Fibroblast of skin of scalp (primary cell): Measurements from ENCODE around the gene GLB1L3. TPM values are rescaled to one million over a fixed set of nuclear protein-coding genes. Genes with fewer than 3 reads are reported as not detected.
A peak's percentile ranks its signal among the peaks of the same experiment; 100 is the strongest.

Source experiments
- DNase-seq: peaks from one replicate; pipeline ENCODE4 v3.0.0-alpha.2; 2013
- polyA plus RNA-seq, 2 experiments: library from polyadenylated mRNA; unstranded; fragments of 120-200 nt; gene quantifications; one replicate each; pipeline ENCODE4 v1.2.1, GENCODE V29; 2013; ENCODE audit not compliant: insufficient read length in 2 of 2

GLB1L3 gene, protein sequence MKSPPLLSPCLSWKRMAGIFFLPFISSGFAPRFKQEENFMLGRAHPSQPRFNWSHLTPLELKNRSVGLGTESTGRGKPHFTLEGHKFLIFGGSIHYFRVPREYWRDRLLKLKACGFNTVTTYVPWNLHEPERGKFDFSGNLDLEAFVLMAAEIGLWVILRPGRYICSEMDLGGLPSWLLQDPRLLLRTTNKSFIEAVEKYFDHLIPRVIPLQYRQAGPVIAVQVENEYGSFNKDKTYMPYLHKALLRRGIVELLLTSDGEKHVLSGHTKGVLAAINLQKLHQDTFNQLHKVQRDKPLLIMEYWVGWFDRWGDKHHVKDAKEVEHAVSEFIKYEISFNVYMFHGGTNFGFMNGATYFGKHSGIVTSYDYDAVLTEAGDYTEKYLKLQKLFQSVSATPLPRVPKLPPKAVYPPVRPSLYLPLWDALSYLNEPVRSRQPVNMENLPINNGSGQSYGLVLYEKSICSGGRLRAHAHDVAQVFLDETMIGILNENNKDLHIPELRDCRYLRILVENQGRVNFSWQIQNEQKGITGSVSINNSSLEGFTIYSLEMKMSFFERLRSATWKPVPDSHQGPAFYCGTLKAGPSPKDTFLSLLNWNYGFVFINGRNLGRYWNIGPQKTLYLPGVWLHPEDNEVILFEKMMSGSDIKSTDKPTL
- polyA plus RNA-seq (2013, experiment 1 of 2; ENCODE audit: insufficient read length), result not detected
- not detected for polyA plus RNA-seq (2013, experiment 2 of 2; ENCODE audit: insufficient read length)

DNA sequence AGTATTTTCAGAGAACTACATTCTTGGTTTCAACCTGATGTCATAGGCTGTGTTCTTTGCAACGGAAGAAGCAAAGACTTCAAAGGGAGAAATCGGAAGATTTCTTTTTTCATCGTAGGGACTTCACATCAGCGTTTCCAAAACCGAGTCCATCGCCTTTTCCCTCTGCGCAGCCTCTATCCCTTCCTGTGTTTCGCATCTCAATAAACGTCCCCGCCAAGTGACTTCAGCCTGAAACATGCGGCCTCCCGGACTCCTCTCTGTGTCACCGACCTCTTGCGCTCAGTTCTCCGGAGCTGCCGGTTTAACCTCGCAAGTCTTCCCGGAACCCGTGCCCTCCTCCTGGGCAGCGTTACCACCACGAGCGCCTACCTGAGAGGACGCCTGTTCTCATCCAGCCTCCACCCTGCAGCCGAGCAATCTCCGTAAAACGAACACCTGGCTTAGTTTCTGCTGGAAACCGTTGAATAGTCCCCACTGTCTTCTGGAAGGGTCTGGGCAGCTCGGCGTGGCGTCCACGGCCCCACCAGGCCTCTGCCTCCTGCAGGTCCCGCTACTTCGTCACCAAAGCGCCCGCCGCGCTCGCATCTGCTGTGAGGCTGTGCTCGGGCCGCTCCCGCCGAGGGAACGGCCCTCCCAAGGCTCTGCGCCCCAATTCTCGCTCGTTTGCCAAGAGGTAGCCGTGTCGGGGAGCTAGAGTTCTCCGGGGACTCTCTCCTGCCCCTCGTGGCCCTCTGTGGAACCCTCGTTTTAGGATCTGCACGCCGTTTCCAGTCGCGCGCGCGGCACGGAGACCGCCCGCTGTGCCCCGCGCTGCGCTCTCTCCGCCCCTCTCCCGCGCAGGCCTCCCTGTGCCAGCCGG lies at the start of gene GLB1L3:
TSS of gene GLB1L3 (plus strand) at position 846 of the 862 bp plus-strand sequence. CDS start 362 bp downstream, outside the sequence.
- peak; percentile 25 for DNase-seq

DNA sequence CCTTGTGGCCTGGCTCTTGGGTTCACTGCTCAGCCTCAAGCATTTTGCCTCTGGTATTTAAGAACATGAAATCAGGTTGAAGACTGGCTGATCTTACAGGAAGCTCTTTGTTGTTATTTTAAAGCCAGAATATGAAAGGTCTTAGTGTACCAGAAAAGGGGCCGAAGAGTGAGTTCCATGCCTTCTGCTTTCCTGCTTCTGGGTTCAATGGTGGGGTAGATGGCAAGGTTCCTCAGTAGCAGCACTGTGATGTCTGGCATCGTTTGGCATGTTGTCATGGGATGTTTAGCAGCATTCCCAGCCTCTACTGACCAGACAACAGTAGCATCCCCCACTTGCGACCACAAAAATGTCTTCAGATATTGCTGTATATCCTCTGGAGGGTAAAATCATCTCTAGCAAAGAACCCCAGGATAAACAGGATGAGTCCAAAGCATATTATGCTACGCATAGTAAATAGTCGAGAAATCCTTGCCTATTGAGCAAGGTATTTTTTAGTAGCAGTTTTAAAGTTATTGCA lies 49.3 kb upstream of the GLB1L3 start:
- DNase-seq, result peak; percentile 66

DNA sequence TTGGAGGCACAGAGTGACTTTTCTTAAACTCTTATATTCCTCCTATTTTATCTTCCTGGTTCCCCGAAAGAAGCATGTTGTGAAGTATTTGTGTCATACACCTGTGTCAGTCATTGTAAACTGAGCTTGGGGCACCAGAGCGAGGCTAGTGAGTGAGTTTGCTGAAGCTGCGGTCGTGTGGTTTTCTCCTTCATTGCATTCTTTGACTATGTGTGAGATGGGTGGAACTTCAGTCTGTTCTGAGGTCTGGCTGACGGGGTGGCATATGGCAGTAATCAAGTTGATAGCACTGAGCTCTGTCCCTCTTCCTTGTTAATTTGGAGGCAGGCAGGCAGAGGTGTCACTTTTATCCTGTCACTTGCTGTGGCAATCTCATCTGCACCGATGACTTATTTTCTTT lies 47.6 kb upstream of the GLB1L3 start:
- DNase-seq, result peak; percentile 70

DNA sequence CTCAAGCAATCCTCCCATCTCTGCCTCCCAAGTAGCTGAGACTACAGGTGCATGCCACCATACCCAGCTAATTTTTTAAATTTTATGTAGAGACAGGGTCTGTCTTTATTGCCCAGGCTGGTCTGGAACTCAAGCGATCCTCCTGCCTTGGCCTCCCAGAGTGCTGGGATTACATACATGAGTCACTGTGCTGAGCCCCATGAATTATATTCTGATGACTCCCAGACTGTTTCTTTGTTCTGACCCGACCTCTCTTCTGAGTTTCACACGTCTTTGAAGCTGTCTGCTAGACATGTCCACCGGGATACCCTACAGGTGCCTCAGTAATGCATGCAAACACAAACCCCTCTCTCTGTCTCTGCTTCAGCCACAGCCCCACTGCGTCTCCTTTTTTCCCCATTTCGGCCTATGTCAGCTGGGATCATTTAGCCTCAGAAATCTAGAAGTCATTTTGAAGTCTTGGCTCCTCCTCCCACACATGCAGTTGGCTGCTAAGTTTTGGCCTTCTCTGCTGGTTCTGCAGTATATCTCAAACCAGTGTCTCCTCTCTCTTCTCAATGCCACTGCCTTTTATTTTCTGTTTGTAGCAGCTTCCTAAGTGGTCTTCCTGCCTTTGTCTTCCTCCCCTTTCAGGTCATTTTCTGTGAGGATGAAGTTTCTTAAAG lies 46.9 kb upstream of the GLB1L3 start:
- DNase-seq, result peak; percentile 28

DNA sequence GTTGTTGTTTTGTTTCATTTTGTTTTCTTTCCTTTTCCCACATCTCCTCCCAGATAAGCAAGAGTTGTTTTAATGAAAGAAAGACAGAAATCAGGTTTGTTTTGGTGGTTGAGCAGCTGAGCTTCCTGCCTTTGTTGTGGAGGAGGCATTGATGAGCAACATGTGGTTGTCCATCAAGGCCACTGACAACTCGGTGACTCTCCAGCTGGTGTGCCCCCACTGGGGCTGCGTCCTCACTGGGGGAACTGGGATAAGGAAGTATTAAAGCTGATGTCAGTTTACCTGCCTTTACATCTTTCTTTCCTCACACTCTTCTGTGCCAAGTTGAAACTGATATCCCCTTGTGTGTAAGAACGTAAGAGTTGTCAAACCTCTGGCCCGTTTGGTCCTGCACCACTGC lies 45.8 kb upstream of the GLB1L3 start:
- DNase-seq, result no peak

DNA sequence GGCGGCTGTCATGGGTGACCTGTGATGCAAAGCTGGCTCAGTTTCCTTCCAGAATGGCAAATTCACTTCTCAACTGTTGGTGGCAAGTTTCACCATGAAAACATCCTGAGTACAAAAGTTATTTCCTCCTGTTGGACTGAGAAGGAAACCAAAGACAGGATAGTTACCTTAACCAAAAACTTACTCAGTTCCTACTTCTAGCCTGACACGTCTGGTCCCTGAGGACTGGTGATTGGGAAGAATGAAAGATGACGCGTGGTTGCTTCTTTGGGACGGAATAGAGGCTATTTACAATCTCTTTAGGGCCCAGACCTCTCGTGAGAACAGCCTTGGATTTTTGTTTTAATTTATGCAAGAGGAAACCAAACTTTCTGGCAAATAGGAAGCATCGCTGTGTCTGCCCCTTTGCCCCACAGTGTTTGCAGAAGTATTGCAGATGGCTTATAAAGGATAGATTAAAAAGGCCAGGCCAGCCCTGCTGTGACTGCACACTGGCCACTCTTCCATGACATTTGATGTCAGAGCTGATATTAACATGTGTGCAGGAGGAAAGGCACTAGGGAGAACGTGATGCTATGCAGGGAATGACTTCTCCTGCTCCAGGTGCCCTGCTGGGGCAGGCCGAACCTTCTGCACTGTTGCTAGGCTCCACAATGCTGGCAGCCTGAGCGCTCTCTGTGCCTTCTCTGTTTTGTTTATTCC lies 44.1 kb upstream of the GLB1L3 start:
- no peak for DNase-seq

DNA sequence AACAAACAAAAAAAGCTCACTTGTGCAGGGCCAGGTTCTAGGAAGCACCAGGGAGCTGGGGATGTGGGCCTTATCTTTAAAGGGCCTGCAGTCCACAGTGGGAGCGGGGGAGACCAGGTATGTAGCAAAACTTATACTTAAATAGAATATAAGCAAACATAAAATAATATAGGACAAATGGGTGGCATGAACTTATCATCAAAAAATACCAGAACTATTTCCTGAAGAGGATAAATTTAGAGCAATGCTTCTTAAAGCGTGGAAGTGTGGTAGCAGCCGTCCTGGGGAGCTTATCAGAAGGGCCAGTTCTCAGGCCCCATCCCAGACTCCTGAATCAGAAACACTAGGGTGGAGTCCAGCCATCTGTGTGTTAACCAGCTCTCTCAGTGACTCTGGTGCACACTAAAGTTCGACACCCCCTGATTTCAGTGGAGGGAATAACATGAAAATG lies 42.4 kb upstream of the GLB1L3 start:
- DNase-seq, result no peak

DNA sequence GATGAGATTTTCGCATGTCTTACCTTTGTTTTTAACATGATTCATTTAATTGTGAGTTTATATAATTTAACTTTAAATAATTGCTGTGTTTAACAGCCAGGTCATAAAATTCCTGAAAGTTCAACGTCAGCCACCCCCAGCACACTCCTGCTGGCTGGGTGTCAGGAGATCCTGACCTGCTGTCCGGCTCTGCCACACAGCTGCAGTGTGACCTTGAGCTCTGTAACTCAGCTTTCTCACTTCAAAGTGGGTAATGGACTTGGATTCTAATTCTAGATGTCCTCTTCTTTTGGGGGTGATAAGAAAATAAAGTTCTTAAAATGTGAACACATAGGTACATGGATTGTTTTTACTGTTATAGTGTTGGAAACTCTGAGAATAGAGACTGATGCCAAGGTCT lies 40.8 kb upstream of the GLB1L3 start:
- no peak for DNase-seq

DNA sequence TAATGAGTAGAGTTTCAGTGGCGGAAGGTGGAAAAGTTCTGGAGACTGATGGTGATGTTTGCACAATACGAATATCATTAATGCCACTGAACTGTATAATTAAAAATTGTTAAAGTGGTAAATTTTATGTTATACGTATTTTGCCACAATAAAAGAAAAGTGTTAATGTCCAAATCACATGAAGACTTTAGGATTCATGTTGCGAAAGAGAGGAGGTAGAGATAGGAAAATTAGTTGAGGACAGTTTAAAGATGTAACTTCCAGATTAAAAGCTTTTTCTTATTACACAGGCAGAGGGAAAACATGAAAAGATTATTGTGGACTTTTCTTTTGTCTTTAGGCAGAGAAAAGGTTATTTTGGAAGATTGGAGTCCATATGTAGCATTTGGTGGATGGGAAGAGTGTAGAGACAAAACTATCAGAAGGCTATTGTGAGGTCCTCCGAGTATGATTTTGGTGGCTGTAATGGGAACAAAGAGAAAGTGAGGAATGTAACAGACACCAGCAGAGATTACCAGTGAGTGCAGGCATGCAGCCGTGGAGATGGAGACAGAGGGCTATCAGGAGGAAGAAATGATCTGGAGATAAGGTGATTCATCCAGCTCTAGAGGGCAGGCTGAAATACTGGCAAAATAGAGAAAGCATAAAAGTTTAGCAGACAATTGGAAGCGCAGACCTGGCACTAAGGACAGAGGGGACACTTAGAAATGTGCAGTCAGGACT lies 39.2 kb upstream of the GLB1L3 start:
- DNase-seq, result no peak

DNA sequence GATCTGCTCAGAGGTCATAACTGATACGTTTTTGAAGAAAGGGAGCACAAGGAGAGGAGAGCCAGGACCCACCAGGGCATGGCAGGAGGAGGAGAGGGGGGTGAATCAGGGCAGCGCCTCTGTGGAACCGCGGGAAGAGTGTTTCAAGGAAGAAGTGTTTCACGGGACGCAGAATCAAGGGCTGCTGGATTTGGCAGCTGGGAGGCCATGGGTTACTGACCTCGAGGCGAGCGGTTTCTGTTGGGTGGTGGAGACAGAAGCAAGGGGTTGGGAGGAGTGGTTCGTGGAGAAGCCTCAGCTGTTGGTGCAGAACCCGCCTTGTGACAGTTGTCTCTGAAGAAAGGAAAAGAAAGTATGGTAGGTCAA lies 38.6 kb upstream of the GLB1L3 start:
- no peak for DNase-seq

DNA sequence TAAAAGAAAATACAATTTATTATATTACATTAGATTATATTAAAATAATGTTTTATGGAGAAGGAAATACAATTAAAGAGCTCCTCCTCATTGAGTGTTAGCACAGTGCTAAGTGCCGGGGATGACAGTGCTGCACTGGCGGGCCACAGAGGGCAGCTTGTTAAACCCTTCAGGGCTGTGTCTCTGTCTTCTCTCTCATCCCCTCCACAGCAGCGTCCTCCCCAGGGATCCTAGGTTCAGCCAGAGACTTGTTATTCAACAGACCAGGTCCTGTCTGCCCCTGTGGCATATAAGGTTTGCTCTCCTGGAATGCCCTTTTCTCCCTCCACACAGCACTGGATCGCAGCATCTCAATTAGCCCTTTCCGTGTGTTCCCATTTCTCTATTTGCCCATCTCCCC lies 37.2 kb upstream of the GLB1L3 start:
- no peak for DNase-seq

DNA sequence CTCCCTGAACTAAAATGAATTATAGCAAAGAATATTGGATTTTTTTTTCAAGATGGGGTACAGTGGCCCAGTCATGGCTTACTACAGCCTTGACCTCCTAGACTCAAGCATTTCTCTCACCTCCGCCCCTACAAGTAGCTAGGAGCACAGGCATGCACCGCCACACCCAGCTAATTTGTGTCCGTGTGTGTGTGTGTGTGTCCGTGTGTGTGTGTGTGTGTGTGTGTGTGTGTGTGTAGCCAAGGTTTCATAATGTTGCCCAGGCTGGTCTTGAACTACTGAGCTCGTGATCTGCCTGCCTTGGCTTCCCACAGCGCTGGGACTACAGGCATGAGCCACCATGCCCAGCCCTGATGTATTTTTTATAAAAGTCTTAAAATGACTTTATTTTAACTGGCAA lies 35.6 kb upstream of the GLB1L3 start:
- DNase-seq, result no peak

DNA sequence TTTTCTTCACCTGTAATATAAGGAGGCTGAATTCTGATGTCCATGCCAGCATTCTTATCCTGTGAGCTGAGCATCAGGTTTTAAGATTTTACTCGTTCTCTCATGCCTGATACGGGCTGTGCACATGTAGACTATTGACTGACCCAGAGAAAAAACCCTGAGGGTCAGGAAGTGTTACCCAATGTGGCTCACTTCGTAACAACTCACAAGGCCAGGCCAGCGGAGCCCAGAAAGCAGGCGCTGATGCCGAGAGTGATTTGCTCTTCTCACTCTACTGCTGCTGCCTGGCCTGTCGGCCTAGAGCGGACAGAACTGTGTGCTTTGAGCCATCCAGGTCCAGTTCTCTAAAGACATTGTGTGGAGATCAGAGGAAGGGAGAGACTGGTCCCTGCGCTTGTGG lies 33.8 kb upstream of the GLB1L3 start:
- no peak for DNase-seq

DNA sequence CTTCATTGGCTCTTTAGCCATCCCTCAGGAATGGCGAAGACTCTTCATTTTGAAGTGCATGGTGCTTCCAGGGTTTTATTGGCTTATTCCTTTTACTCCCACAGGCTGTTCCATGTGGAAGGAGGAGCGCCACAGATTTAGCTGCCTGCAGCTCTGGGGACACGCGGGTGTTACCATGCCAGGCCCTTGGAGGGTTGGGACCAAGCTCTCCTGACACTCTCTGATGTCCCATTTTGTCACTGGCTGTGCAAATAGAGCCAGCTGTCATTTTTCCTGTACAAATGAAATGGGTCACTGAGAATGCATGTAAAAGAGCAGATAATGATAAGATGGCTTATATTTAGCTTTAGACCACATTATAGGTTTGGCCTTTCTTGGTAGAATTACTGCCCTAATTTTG lies 32.3 kb upstream of the GLB1L3 start:
- no peak for DNase-seq

DNA sequence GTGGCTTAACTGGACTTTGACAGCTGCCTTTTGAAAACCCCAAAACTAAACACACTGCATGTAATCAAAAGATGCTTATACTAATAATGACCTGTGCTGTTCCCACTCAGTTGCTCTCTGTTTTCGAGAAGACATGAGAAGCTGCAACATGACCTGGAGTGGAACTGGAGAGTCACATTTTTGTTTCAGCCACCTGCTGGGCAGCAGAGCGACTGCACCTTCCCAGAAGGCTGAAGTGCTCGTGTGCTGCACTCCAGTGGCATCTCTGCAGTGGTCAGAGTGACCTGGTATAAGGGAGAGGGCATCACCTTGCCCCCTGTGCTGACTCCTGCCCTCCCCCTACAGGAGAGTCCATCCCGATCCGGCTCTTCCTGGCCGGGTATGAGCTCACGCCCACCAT lies 31.6 kb upstream of the GLB1L3 start:
- DNase-seq, result no peak

DNA sequence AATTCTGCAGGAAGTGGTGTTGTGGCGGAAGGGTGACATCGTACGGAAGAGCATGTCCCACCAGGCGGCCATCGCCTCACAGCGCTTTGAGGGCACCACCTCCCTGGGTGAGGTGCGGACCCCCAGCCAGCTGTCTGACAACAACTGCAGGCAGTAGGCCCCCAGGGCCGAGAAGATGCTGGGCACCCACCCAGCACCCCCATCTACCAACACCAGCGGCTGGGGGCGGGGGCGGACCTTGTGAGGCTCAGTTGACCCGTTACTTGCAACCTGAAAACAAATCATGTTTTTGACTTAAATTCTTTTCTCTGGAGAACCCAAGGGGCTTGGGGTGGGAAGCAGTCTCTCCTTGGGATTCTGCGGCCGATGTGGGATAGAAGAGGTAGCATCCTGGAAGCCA lies 30.7 kb upstream of the GLB1L3 start:
- DNase-seq, result no peak

DNA sequence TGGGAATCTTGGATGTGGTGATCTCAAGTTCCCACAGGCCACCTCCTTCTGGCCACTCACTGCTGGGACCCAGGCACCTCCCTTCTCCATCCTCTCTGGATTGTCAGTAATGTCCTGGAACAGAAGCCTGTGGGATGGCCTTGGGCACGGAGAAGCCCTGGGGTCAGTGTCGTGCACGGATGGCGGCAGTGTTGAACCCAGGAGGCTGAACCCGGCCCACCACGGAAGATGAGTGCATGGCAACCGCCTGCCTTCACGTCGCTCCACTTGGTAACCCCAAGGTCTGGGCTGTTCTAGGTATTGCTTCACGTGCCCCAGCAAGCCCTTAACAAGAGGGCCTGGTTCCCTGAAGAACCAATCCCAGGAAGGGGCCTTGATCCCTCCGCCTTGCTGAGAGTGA lies 30.1 kb upstream of the GLB1L3 start:
- no peak for DNase-seq

DNA sequence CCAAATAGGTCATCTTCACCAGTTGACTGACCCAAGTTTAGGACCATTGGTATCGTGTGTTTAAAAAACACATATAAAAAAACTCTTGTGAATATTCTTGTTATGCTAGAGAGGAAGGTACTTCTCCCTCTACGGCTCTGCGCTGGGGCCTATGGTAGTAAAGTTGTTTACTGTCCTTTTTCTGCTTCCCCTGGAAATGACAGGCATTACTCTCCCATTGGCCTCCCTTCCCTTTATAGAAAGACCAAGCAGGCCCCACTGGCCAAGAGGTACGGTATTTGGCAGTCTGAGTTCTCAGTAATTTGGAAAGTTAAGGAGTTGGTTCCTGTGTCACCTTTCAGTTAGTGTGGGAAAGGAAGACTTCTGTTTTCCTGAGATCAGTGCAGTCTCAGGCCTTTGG lies 29.5 kb upstream of the GLB1L3 start:
- DNase-seq, result no peak

DNA sequence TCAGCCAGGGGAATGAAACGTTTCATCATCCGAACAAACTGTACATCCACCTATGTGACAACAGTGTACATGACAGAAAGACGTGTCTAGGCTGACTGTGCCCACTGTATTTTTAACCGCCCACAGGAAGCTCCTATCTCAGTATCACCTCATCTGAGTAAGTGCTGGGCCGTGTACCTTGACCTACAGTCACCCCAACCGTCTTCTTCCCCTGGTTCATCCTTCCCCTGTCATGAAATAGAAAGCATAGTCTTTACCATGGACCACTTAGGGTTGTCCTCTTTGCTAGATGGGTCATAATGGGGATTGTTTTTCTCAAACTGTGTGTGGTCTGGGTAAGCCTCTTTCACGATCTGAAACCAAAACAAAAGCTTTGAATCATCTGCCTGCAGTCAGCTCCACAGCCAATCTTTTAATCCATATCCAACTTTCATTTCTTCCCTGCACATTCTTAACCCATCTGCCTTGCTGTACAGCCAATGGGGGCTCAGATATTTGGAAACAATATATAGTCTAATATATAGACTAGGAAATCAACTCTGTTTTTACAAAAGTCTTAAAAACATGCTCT lies 27.2 kb upstream of the GLB1L3 start:
- DNase-seq, result no peak

DNA sequence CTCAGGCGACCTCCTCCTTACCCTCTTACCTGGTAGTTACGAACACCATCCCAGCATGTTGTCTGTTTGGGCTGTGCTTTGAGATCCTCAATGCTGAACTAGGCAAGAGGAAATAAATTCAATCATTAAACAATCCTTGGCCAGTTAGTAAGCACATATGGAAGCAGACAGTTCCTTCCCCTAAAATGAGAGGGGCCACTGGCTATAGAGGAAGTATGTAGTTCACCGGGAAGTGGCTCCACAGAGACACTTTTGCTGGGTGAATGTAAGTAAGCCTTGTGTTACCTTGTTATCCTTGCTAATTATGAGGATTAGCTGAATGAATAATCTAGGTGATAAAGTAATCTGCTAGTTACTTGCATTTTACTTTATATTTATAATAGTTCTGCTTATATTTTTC lies 25.9 kb upstream of the GLB1L3 start:
- DNase-seq, result no peak

DNA sequence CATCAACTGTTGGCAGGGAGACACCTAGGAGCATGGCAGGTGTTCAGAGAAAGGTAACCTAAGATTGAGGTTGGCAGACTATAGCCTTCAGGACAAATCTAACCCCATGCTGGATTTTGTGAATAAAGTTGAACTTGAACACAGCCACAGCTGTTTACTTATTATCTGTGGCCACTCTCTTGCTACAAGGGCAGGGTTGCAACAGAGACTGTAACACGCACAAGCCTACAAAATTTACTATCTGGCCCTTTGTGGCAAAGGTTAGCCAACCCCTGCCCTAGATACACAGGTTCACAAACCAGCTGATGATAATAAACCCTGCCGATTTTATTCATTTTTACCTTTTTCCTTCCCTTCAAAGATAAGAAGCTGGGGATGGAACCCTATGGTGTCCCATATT lies 25.5 kb upstream of the GLB1L3 start:
- DNase-seq, result no peak
